Mesendoderm (in vitro differentiated cells): ENCODE measurements around the gene SNRPA1.

ENCODE experiments used
- DNase-seq: peaks from one replicate; pipeline ENCODE4 v3.0.0; 2013
- H2AK5ac ChIP-seq: 2 replicates; pipeline ENCODE4 v1.6.1; 2013; ENCODE audit warnings: low read length, inconsistent platforms
- H2BK120ac ChIP-seq: 2 replicates; pipeline ENCODE4 v1.6.1; 2013; ENCODE audit warnings: low read depth, mild to moderate bottlenecking, low read length, moderate library complexity, mixed read lengths
- H2BK15ac ChIP-seq: replicated peaks from 2 replicates; pipeline ENCODE4 v1.6.1; 2013; ENCODE audit warnings: low read depth, mild to moderate bottlenecking, moderate library complexity
- H2BK5ac ChIP-seq: 2 replicates; pipeline ENCODE4 v1.6.1; 2013; ENCODE audit warnings: low read length, inconsistent platforms
- H3K18ac ChIP-seq: 2 replicates; pipeline ENCODE4 v1.6.1; 2013; ENCODE audit warnings: mild to moderate bottlenecking, low read length, mixed read lengths
- H3K23ac ChIP-seq: one replicate; pipeline ENCODE4 v1.6.1; 2013; ENCODE audit warnings: low read length
- H3K27ac ChIP-seq: 2 replicates; pipeline ENCODE4 v1.5.1; 2013; ENCODE audit warnings: low read depth, mild to moderate bottlenecking, inconsistent platforms, low read length, moderate library complexity
- H3K27me3 ChIP-seq: 2 replicates; pipeline ENCODE4 v1.6.1; 2013; ENCODE audit warnings: low read length, control low read depth, mild to moderate bottlenecking, inconsistent platforms; ENCODE audit not compliant: insufficient read depth, poor library complexity
- H3K36me3 ChIP-seq: 2 replicates; pipeline ENCODE4 v1.6.1; 2013; ENCODE audit warnings: low read length, inconsistent platforms; ENCODE audit not compliant: control insufficient read depth, insufficient read depth
- H3K4ac ChIP-seq: one replicate; pipeline ENCODE4 v1.6.1; 2013; ENCODE audit warnings: low read depth, mild to moderate bottlenecking, low read length, moderate library complexity
- H3K4me1 ChIP-seq: 2 replicates; pipeline ENCODE4 v1.6.1; 2013; ENCODE audit warnings: low read depth, low read length, inconsistent platforms; ENCODE audit not compliant: control insufficient read depth
- H3K4me2 ChIP-seq: 2 replicates; pipeline ENCODE4 v1.6.1; 2013; ENCODE audit warnings: low read length
- H3K4me3 ChIP-seq: 2 replicates; pipeline ENCODE4 v1.5.1; 2013; ENCODE audit warnings: mild to moderate bottlenecking, low read length
- H3K56ac ChIP-seq: one replicate; pipeline ENCODE4 v1.6.1; 2013; ENCODE audit warnings: low read length
- H3K79me1 ChIP-seq: 2 replicates; pipeline ENCODE4 v1.6.1; 2013; ENCODE audit warnings: low read length, inconsistent platforms
- H3K79me2 ChIP-seq: 2 replicates; pipeline ENCODE4 v1.6.1; 2013; ENCODE audit warnings: mild to moderate bottlenecking, low read length; ENCODE audit not compliant: control insufficient read depth, insufficient read depth
- H3K9ac ChIP-seq: 2 replicates; pipeline ENCODE4 v1.6.1; 2013; ENCODE audit warnings: low read length, inconsistent platforms
- H4K5ac ChIP-seq: one replicate; pipeline ENCODE4 v1.6.1; 2013; ENCODE audit warnings: low read length
- H4K8ac ChIP-seq: one replicate; pipeline ENCODE4 v1.6.1; 2013; ENCODE audit warnings: low read depth, mild to moderate bottlenecking, control low read depth, low read length, moderate library complexity
- WGBS: extraction: QIAGEN DNeasy Blood & Tissue Kit; methylation state at CpG from one replicate; pipeline ENCODE4 v1.1.7; 2013; ENCODE audit warnings: low lambda C conversion rate, missing lambda C conversion rate; ENCODE audit not compliant: insufficient coverage; ENCODE audit errors: extremely low coverage; 5-methylcytosine and 5-hydroxymethylcytosine counted together

SNRPA1 gene

GRCh38 chr15:101233651-101234280 lies 61.3 kb downstream of the SNRPA1 start:
- Histone ChIP-seq H3K4me1 (no peaks in the 10 kb centered on the region), H3K36me3 (no peaks in the 10 kb centered on the region), H2AK5ac (no peak overlapping the region), H3K27me3 (no peaks in the 10 kb centered on the region), H2BK5ac (no peak overlapping the region), H3K23ac (no peak overlapping the region), H2BK120ac (no peak overlapping the region), H3K4me2 (no peak overlapping the region), H4K8ac (no peak overlapping the region), H3K27ac (no peak overlapping the region), H3K79me2 (peaks cover 50% of the 10 kb centered on the region), H3K79me1 (peaks cover 18% of the 10 kb centered on the region), H3K18ac (no peak overlapping the region), H4K5ac (no peak overlapping the region), H3K4ac (no peak overlapping the region), H3K9ac (no peak overlapping the region), H3K56ac (no peak overlapping the region), H3K4me3 (no peak overlapping the region), H2BK15ac (no peak overlapping the region)
- DNase-seq, result no peak
- no CpG with 5 or more reads among the region's 5 CpGs for WGBS

- Histone ChIP-seq H2AK5ac (no peak overlapping the region), H3K79me1 (peaks cover 18% of the 10 kb centered on the region), H4K5ac (no peak overlapping the region), H3K56ac (no peak overlapping the region), H3K4me2 (no peak overlapping the region), H3K36me3 (no peaks in the 10 kb centered on the region), H2BK5ac (no peak overlapping the region), H4K8ac (no peak overlapping the region), H3K4me3 (no peak overlapping the region), H2BK15ac (no peak overlapping the region), H3K79me2 (peaks cover 48% of the 10 kb centered on the region), H3K4me1 (no peaks in the 10 kb centered on the region), H3K9ac (no peak overlapping the region), H3K27me3 (no peaks in the 10 kb centered on the region), H3K27ac (no peak overlapping the region), H2BK120ac (no peak overlapping the region), H3K18ac (no peak overlapping the region), H3K4ac (no peak overlapping the region), H3K23ac (no peak overlapping the region)
- DNase-seq, result peak; percentile 19
- no CpG with 5 or more reads among the region's 5 CpGs for WGBS
Measured at GRCh38 chr15:101232677-101233076, 62.4 kb downstream of the SNRPA1 start.
